Posterior cingulate gyrus (tissue), 11 donors: ENCODE results near the gene LCNL1.
"Not testable (repeated sequence)": the region's sequence is repeated elsewhere in the genome, so short reads cannot be mapped to it uniquely, and the experiment has no call there.

Experiments used
- DNase-seq, 10 donors: peaks; one replicate each; pipeline versions ENCODE4 v3.0.0 to v3.0.0-alpha.2; 2020 to 2021; ENCODE audit warnings: mixed read lengths in 3 of 10
- intact Hi-C: fragments of 100-400 bp; cut with DNase I; formaldehyde crosslinking; loops from one replicate; pipeline ENCODE4 v1.15.1; 2023

Gene LCNL1

DNA sequence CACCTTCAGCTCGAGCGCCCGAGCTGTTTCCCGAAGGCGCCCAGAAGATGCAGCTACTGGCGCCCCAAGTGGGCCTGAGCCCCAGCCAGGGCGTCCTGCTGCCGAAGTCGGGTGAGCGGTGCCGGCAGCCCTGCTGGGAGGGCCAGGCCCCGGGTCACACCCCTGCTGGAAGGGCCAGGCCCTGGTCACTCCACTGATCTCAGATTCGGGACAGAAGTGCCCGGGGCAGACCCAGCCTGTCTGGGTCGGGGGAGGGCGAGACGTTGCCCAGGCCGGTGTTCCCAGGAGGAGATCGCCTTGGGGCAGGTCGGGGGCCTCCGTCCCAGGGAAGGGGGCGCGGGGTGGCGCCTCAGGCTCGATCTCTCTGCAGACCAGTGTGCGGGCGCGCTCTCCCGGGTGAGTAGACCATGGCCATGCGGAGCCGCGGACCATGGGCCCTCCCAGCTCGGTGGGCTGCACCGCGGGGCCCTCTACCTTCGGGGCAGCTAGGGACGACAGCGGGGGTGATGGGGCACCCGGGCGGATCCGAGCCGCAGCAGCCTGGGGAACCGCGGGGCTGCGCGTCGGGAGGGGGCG is 2.3 kb downstream of the LCNL1 start:
- DNase-seq, result peak in 1 of 10 donors; percentile 39
- intact Hi-C loops, result no loop called here

DNA sequence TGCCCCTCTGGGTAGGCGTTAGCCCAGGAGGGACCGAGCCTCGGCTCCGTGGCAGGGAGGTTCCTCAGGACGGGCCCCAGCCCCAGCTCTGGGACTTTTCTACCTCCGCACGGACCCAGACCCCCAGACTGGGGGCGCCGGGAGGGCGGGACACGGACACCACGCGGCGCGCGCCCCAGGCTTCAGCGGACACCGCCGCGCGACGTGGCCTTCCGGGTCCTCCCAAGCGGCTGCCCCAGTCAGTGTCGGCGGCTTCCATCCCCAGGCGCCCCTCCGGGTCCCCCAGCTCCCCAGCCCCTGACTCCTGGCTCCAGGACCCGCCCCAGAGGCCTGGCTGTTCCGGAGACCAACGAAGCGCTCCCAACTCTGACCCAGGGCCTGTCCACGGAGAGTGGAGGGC is 3.1 kb downstream of the LCNL1 start:
- peak in 1 of 10 donors; percentile 7 for DNase-seq
- intact Hi-C loops, result no loop called here

DNA sequence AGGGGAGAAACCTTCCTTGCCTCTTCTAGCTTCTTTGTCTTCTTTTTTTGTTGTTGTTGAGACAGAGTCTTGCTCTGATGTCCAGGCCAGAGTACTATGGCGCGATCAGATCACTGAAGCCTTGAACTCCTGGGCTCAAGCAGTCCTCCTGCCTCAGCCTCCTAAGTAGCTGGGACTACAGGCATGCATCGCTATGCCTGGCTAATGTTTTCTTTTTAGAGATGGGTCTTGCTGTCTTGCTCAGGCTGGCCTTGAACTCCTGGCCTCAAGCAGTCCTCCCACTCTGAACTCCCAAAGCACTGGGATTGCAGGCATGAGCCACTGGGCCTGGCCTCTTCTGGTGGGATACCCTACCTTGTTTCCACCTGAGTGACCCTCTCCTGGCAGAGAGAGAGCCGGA is 6.1 kb downstream of the LCNL1 start:
- intact Hi-C loops, result no loop called here
- no peak for DNase-seq

DNA sequence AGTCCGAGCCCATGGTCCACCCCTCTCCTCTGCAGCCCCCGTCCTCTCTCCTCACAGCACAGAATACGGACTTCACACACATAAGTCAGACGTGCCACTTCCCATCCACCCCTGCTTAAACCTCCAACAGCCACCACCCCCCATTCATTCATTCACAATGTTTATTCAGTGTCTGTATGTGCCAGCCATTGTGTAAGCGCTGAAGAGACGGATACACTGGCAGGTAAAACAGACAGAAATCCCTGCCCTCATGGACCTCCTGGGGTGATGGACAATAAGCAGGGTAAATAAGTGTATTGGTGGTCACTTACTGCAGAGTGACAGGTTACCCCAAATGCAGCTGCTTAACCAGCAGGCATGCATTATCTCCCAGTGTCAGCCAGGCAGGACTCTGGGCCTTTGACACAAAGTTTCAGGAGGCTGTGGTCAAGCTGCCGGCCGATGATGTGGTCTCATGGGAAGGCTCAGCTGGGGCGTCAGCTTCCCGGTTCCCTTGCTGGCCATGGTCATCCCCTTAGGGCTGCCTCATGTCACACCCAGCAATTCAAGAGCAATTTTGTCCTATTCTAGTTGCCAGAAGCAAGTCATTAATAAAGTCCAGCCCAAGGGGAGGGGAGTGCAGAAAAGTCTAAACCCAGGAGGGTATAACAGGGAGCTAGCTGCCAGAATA is 7.6 kb downstream of the LCNL1 start:
- intact Hi-C loops, result no loop called here
- DNase-seq, result no peak

DNA sequence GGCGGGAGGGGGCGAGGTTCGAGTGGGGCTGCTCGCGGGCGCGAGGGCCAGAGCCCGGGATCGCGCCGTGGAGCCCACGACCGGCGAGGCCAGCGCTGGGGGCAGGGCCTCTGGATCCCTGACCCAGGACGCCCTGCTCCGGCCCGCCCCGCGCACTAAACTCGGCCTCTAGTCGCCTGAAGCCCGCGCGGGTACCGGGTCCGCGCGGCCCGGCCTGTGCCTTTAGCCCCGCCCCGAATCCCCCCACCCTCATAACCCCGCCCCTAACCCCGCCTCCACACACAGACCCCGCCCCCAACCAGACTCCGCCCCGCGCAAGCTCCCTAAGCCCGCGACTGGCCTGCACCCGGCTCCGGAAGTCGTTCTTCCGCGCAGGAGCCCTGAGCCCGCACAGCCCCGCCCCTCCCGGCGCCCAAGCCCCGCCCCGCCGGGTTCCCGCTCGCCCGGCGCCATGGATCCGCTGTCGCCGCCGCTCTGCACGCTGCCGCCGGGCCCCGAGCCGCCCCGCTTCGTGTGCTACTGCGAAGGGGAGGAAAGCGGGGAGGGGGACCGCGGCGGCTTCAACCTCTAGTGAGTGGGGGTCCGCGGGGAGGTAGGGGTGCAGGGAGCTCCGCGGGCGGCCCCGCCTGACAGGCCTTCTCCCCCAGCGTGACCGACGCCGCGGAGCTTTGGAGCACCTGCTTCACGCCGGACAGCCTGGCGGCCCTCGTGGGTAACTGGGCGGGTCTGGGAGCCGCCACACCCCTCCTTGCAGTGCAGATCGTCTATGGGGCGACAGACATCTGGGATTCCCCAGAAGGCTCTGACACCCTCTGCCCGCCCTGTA is 9.4 kb downstream of the LCNL1 start, which contains the start of gene PAXX:
Gene PAXX, plus strand, starts transcription at position 430 of the 826 bp plus-strand sequence. Its CDS starts 22 bp downstream, at position 452.
- intact Hi-C loops, result no loop called here
- DNase-seq, result peak; percentile 87 to 99 (median 94)

DNA sequence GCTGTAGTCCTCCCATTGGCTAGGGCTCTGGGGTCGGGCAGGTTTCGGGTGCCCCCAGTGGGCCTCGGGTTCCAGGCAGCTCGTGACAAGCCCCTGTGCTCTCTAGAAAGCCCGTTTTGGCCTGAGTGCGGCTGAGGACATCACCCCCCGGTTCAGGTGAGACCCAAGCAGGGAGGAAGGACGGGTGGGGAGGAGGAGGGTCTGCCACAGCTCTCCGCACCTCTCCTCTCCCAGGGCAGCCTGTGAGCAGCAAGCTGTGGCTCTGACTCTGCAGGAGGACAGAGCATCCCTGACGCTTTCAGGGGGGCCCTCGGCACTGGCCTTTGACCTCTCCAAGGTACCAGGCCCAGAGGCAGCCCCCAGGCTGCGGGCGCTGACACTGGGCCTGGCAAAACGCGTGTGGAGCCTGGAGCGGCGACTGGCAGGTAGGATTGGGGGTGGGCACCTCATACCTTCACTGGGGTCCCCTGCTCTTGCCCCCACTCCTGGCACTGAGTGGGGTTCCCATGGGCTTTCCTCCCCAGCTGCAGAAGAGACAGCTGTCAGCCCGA is 10.1 kb downstream of the LCNL1 start:
- DNase-seq, result no peak
- intact Hi-C loops, result no loop called here

DNA sequence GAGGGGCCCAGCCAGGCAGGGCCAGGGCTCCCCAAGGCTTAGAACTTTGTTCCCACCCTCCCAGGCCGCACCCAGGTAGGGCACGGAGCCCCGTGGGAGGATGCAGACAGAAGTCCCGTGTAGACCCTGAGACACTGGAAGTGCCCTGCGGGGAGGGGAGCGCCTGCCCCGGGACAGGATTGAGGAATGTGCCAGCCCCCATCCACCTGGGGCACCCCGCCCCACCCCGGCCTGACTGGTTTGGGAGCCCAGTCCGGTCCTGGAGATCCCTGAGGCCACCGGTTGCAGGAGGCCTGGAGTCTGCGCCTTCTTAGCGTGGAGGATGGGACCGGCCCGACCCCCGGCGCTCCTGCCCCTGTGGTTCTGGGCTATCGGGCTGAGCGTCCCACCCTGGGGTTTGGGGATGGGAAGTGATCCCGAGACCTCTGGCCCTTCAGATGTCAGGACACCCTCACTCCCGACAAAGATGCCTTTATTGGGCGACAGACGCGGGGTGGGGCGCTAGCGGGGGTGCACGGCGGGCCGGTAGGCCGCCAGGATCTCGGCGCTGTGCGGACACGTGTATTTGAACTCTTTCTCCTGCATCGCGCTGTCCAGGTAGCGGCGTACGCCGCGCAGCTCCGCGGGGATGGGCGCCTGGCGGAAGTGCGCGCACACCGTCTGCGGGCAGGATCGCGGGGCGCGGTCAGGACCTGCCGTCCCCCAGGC is 11.5 kb downstream of the LCNL1 start:
- no peak for DNase-seq
- intact Hi-C loops, result no loop called here

DNA sequence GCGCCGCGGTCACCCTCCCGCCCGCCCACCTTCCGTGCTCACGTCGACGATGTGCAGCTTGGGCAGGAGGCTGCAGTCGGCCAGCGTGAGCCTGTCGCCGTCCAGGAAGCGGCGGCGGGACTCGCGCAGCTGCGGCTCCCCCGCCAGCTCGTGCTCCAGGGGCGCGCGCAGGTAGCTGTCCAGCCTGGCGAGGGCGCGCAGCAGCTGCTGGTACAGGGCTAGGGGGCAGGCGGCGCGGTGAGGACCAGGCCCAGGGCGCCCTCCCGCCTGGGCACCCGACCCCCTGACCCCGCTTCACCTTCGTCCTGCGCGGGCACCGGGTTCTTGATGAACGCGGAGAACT is 12.1 kb downstream of the LCNL1 start:
- no peak for DNase-seq
- intact Hi-C loops, result no loop called here

DNA sequence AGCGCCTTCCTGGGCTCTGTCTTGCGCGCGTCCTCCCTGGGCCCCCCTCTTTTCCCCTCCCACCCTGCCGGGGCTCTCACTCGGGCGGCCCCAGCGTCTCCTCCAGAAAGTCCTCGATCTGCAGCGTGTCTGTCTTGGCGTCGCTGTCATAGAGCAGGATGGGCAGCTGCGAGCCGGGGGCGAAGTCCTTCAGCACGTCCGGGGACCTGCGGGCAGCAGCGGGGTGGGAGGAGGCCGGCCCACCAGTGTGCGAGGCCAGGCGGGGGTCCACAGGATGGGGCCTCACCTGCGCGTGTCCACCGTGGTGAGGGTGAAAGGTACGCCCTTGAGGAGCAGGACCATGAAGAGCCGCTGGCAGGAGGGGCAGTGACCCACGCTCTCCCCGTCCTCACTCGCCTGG is 12.6 kb downstream of the LCNL1 start:
- DNase-seq, result no peak
- intact Hi-C loops, result no loop called here

DNA sequence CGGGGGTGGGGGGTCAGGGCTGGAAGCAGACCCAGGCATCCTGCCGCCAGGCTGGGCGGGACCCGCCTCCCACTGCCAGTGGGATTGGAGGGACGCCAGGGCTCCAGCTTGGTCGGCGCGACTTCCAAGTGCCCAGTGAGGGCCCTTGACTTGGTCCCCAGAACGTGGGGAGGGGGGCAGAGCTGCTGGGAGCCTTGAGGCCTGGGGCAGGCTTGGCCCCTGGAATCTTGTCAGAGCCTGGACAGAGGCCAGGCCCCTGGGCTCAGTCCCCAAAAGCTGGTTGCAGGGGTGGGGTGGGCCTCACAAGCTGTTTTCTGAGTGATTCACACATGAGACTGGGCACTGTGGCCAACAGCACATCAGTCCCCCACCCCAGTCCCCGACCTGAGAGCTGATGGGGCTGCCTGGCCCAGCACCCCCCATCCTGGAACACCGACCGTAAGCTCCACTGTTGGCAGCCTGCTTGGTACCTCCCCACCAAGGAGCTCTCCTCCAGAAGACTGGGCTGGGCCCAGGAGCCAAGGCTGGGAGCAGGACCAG is 13.0 kb downstream of the LCNL1 start:
- intact Hi-C loops, result no loop called here
- peak in 1 of 10 donors; percentile 52 for DNase-seq

DNA sequence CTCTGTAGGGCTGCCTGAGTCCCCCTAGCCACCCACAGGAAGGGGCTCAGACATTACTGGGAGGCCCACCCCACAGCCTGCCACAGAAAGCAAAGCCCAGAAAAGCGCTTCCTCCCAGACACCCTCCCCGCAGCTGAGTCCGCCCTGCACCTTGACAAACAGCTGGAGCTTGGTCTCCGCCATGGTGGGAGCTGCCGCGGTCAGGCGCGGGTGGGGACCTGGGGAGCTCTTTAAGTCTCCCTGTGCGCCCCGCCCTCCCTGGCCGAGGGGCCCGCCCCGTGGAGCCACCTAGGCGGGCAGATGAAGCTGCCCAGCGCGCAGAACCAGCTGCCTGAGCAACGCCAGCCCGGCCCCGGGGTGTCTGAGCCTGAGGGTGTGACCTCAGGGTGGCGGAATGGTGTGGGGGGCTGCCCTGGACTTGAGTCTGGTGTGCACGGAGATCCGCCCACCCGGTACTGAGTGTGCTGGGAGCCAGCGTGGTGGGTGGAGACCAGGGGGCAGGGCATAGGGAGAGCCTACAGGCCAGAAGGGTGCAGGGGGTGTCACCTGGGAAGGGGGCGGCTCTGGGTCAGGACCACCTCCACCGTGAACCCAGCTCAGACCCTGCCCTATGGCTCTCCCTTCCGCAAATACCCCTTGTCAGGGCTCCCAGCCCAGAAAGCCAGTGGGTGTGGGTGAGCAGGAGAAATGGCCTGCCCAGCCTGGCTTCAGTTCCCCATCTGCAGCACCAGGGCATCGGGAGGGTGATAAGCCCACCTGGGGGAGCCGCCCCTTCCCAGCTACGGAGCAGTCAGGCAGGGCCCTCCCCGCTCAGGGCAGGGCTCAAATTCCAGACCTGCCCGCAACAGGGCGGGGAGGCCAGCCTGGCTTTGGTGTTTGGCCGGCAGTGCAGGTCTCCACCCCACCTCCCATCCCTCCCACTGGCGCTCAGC is 13.8 kb downstream of the LCNL1 start, which contains the start of gene CLIC3:
Gene CLIC3, minus strand, starts transcription at position 208 of the 932 bp plus-strand sequence. Its CDS starts 25 bp downstream, at position 183.
- intact Hi-C loops, result no loop called here
- DNase-seq, result no peak

DNA sequence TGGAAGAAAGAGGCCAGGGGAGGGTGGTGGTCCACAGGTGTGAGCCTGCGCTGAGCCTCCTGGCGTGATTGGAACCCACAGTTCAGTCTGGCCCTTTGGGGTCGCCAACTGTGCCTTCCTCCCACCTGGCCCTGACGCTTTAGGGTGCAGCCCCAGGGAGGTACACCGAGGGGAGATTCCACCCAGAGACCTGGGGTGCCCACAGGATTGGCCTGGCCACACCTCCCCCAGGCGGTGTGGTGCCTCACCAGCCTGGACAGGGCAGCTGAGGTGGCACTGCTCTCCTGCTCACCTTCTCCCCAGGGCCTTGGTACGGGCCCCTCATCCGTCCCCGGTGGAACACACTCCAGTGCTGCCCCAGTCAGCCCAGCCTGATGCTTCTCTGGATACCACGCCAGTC is 14.6 kb downstream of the LCNL1 start:
- intact Hi-C loops, result no loop called here
- no peak for DNase-seq

DNA sequence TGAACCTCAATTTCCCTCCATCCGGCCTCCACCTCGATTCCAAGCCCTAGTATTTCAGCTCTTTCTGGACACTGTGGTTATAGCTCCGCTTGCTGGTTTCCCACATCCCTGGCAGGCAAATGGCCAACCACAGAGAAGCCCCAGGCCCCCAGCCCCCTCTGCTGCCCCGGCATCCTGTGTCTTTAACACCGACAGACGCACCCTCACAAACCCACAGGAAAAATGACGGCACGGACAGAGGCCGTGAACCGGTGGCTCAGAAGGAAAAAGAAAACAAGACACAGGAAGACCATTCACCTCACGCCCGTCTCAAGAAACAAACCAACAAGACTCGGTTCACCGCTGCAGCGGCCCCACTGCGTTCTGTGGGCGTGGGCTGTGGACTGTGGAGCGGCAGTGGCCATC is 15.0 kb downstream of the LCNL1 start:
- no peak for DNase-seq
- intact Hi-C loops, result no loop called here

DNA sequence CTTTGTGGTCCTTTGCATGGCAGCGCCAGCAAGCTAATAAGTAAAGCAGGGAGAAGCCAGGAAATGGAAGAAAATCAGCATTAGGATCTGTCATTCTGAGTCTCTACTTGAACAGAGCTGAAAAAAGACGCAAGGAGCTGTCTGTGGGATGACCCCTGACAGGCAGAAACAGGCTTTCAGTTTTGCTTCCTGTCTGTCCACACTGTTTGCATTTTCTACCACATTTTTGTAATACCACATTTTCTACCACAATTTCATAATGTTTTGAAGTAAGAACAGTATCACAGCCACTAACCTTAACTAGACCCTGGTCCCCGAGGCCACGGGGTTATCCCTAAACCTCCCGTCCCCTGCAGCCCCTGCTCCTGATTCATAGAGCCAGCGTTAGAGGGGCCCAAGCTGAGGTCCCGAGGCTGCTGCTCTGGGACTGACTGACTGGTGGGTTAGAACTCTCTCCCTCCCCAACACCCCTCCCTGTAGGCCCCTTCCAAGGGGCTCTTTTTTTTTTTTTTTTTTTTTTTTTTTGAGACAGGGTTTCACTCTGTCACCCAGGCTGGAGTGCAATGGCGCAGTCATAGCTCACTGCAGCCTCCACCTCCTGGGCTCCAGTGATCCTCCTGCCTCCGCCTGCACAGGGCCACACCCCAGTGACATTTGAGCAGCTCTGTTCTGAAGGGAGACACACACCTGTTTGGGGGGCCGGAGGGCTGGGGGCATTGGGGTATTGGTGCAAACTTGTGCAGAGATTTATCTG is 17.6 kb downstream of the LCNL1 start:
- intact Hi-C loops, result no loop called here
- DNase-seq, result no peak

DNA sequence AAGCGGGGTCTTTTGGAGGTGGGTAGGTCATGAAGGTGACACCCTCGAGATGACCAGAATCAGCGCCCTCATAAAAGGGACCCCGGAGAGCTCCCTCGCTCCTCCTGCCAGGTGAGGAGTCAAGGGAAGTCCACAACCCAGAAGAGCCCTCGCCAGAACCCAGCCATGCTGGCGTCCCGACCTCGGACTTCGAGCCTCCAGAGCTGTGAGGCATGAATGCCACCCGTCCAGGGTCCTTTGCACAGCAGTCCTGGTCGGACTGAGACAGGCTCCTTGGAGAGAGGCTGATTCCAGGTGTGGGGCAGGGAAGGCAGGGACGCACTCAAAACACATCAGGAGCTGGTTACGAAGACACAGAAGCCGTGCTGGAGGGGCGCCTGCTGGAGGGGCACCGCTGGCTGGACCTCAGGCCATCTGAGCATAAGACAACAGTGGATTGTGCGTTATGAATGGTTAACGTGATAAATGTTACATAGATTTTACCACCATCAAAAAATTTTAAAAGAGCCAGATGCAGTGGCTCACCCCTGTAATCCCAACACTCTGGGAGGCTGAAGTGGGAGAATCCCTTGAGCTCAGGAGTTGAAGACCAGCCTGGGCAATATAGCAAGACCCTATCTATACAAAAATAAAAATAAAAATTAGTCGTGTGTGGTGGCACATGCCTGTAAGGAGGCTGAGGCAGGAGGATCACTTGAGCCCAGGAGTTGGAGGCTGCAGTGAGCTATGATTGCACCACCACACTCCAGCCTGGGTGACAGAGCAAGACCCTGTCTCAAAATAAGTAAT is 19.3 kb downstream of the LCNL1 start:
- no peak for DNase-seq
- intact Hi-C loops, result no loop called here

DNA sequence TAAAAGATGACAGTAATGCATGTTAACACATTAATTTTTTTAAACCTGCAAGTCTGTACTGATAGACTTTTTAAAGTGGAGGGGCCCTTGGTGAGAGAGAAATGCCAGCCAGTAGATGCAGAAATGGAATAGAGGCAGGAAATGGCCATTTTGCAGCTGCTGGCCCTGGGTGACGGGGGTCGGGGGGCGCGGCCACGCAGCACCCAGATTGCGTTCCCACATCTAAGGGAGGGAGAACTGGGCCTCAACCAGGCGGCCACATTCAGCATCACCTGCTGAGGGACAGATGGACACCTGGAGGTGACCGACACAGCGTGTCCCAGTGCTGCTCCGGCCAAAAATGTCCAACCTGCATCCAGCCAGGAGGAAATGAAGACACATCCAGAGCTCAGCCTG is 19.9 kb downstream of the LCNL1 start:
- intact Hi-C loops, result no loop called here
- DNase-seq, result no peak

DNA sequence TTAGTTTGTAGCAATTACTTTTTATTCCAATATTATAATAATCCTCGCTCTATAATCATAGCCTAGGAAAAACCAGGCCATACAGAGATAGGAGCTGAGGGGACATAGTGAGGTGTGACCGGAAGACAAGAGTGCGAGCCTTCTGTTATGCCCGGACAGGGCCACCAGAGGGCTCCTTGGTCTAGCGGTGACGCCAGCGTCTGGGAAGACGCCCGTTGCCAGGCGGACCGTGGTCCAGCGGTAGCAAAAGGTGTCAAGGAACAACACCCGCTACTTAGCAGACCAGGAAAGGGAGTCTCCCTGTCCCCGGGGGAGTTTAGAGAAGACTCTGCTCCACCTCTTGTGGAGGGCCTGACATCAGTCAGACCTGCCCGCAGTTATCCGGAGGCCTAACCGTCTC is 21.5 kb downstream of the LCNL1 start:
- intact Hi-C loops, result not testable (repeated sequence)
- DNase-seq, result peak in 1 of 10 donors; percentile 93
